Measurements from ENCODE around the gene CCR5.
A peak's percentile ranks its signal among the peaks of the same experiment; 100 is the strongest.

CCR5 gene

DNA sequence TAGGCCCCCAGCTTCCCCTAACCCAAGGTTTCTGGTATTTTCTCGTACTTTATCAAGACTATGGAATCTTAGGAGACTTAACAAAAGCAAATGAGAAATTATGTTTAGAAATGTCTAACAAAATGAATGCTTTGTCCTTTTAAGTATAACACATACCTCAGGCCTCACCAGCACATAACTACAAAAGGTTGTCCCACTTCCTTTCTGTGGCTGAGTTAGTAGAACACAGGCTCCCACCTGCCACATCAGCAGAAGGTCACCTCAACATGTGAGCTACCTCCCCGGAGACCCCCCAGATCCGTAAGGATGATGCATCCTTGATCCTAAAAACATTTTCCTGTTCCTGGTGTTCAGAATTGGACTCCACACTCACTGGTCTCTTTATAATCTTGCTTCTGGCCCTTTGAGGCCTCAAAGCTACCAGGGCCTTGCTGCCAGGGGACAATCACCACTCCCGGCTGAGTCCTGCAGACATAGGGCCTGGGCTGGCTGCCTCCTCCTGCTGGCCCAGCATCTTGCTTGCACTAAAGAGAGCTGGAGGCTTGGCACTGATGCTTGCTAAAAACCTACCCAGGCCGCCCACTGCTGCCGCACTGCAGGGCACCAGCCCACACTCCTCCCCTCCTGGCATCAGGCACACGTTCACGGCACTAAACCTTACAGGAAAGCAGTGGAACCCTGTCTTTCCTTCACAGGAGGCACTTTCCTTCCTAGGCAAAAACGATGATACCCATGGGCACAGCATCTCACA, 39.2 kb downstream of the CCR5 start:
- no peak for DNase-seq

DNA sequence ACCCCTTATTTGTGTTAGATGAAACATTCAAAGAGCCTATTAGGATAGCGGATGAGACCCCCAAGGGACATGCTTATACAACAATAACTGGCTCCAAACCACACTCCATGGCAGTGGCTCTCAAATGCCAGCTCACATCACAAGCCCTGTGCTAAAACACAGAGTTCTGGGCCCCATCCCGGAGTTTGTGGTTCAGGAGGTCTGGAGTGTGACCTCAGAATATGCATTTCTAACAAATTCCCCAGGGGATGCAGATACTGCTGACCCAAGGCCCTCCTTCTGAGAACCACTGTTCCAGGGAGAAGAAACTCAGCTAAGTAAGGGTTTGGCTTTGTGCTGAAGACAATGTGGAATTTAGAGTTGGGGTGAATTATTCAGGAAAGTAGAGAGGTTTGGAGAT, 39.9 kb downstream of the CCR5 start:
- no peak for DNase-seq

DNA sequence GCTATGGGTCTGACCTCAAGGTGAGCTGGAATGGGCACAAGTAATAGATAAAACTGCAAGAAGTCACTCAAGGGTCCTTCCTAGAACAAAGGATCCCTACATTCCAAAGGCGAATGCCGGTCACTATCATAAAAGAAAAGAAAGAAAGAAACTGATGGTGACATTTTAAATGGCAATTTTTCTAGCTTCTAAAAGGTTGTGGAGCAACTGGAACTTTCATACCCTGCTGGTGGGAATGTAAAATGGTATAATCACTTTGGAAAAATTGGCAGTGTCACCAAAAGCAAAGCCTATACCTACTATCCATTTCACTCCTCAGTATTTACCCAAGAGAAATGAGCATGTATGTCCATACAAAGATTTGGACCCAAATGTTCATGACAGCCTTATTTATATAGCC, 40.5 kb downstream of the CCR5 start:
- no peak for DNase-seq

DNA sequence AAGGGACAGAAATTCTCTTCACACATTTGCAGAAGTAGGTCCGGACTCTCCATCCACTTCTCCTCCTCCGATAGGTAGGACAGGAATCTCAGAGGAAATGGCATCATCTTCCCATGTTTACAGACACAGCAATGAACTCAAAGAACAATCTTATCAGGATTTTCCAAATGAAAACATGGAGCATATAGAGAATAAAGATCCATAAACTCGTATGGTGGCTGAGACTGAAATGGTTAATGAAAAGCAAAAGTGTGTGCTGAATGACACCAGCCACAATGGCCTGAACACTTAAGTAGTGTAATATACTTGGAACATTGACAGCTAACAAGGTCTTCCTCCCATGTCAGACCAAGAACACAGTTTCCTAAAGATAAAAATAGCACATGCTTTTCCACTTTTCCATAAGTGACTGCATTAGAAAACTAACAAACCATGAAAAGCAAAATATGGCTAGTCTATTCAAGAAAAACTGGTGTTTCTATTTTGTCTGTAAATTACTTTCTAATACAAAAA, 42.1 kb downstream of the CCR5 start:
- no peak for DNase-seq

DNA sequence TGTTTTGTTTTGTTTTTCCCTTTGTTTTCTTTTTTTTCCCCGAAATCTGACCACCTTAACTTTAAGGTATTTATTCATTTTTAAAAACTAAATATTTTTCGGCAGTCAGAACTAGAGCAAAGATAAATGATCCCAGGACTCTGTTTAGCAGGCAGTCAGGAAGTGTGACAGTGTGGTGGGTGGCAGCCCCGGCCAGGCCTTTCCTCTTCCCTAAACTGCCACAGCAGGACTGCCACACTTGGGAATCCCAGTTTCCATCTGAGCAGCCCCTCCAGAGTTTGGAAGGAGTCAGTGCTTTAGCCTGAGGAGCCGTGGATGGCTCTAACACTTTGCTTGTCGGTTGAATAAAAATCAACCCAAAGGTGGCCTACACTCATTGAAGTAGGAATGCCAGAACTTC, 43.2 kb downstream of the CCR5 start:
- DNase-seq = no peak

DNA sequence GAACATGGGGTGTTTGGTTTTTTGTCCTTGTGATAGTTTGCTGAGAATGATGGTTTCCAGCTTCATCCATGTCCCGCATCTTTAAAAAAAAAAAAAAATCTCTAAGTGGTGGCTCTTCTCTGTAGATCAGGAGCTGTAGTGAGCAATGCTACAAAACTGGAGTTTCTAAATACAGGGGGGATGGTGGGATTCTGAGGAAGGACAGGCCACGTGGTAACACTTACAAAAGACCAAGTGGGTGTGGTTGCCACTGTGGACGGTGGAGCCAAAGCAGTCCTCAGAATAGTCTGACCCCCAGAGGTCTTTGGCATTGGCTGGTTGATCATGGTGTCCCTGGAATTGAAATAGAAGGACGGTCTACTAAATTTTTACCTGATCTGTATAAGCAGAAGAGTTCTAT, 44.0 kb downstream of the CCR5 start:
- no peak for DNase-seq

DNA sequence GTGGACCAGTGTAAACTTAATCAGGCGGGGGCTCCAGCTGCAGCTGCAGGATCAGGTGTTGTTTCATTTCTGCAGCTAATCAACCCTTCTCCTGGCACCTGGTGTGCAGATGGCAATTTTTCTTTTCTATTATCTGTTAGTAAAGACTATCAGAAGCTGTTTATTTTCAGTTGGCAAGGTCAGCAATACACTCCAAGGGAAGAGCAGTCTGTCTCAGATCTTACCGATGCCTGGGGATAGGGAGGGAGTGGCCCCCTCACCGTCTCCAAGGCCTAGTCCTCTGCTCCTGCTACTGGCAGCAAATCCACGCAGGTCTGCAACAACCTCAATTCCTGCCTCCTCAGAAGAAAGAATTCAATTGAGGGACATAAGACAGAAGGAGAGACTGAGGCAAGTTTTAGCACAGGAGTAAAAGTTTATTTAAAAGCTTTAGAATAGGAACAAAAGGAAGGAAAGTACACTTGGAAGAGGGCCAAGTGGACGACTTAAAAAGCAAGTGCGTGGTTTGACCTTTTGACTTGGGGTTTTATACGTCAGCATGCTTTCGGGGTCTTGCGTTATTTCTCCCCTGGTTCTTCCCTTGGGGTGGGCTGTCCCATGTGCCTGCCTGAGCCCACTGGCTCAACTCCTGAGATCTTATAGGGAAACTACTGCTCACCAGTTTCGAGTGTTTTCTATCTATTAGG, 45.5 kb downstream of the CCR5 start:
- DNase-seq = no peak

DNA sequence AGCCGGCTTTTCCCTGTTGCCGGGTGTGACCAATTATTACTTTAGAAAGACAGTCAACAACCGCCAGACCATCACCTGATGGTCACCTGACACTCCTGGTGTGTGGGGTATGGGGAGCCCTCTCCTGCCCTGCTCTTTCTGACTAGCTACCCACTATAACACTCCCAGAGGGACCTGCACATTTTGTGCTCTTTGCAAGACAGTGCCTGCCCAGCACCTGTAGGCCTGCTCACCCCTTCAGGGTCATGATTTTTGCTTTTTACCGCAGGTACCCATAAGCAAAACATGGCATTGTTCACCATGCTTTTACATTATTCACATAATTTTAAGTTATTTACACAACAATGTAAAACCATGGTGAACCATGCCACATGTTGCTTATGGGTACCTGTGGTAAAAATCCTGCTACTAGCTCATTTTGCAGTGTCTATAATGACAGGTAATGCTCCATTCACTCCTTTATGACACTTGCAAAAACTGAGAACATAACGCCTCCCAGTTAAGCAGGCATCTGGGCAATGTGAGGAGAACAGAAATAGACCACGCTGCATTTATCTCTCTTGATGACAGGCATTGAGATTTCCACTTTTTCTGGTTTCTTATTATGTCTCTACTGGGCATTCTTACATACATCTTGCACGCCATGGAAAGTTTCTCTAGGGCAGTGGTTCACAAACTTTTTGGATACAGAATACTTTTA, 46.2 kb downstream of the CCR5 start:
- DNase-seq = no peak

DNA sequence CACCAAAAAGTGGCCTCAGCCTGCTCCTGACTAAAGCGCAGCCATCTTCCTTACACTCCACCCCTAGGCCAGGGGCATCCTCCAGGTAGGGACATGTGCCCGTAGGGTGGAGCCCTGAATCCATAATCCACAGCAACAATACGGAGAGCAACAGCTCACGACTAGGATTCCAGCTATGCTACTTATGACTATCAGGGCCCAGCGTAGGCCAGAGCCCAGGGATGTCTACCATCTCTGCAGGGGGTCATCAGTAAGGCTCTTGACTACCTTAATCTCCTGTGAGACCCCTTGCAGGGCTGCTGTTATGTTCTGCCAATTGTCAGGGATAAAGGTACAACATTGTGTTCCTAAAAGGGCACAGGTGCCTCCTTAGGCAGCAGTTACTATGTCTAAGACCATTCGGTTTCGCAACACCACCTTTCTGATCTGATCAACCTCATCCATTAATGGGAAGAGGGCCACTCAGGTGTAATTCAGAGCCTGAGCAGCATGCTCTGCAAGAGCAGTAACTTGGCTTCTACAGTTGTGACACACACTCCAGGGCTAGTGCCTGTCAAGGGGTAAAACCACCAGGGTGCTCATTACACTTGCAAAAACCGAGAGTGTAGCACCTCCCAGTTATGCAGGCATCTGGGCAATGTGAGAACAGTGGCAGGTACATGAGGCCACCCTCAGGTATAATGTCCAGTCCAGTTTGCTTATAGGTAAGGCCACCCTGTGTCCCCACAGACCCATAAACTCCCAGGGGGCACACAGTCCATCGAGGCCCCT, 47.3 kb downstream of the CCR5 start:
- no peak for DNase-seq

DNA sequence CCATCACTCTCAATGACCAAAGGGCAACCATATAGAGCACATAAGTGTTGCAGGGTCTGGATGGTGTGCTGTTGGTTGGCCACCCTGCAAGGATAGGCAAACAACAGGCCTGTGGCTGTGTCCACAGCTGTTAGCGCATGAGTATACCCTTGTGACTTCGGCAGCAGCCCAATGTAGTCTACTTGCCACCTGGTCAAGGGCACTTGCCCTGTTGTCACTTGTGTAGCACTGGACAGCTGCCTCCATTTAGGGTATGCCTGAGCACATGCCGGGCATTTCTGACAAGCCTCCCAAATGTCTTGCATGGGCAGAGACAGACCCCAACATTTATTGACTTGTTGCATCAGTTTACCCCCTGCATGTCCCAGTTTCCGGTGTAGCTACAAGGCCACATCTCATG, 49.1 kb downstream of the CCR5 start:
- no peak for DNase-seq

DNA sequence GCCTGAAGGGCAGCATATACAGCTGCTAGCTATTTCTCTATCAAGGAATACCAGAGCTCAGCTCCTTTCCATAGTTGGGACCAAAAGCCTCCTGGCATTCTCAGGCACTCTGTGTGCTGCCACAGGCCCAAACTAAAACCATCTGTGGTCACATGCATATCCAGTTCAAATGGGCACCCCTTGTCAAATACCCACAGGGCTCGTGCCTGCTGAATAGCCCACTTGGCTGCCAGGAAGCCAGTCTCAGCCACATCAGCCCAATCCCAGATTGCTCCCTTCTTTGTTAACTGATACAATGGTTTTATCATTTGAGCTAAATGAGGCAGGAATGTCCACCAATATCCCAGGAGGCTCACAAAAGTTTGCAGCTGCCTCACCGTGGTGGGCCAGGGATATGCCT, 50.2 kb downstream of the CCR5 start:
- no peak for DNase-seq

DNA sequence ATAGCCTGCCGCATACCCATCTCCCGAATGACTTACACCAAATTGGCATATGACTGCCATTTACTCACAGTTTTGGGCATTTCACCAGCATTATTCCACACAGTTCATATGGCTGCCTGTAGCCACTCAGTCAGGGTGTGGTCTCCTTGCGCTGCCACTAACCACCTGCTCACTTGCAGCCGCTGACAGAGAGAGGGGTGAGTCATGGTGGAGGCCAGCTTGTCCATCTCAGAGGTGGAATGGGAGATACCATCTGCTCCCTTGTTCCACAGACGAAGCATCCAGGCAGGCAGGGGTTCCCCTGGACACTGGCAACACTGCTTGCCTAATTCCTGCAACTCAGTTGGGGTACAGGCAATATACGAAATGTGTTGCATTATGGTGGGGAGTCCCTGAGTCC, 51.9 kb downstream of the CCR5 start:
- DNase-seq = no peak

DNA sequence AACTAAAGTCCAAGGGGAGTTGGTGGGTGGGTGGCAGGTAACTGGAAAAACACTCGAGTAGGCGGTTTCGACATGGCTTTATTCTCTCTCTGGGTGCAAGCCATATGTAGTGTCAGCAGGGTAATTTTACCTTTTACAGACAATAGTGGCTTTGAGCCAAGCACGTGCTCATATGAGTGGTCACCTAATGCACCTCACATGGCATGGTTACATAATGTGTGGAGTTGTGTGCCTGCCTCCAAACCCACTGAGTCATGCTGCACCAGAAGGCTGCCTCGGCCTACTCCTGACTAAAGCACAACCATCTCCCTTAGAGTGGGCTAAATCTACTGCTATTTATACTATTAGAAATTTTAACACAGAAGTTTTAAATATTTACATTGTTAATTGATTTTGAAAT, 52.8 kb downstream of the CCR5 start:
- peak; percentile 22 for DNase-seq
